ENCODE results near the gene RCOR1.
"Not testable (repeated sequence)": the region's sequence is repeated elsewhere in the genome, so short reads cannot be mapped to it uniquely, and the experiment has no call there.

RCOR1 gene

DNA sequence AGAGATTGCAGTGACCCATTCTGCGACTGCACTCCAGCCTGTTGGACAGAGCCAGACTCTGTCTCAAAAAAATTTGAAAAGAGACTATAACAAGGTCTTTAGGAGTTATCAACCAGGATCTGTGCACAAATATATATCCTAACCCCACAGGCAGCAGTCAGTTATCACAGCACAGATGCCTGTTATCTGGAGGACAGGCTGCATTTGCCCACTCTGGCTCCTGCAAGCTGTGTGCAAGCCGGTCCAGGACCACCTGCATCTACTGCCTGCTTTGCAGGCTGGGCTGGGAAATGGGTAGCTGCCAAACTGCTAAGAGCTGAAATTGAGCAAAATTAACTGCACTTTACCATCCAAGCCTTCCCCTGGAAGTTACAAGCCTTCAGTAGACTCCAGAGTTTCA lies 21.4 kb upstream of the RCOR1 start:
- no peak for DNase-seq (ENCODE audit: low read depth)

DNA sequence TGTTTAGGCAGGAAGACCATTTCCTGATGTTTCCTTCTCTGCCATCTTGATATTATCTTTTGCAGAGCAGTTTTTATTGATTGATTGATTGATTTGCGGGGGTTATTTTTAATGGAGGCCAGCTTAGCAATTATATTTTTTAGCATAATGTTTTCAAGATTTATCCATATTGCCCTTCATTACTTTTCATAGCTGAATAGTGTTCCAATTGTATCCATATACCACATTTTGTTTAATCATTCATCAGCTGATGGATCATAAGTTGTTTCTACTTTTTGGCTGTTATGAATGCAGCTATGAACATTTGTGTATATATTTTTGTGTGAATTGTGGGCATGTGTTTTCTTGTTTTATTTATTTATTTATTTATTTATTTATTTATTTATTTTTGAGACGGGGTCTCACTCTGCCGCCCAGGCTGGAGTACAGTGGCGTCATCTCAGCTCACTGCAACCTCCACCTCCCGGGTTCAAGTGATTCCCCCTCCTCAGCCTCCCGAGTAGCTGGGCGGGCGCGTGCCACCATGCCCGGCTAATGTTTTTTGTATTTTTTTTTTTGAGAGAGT lies 20.9 kb upstream of the RCOR1 start:
- no peak for DNase-seq (ENCODE audit: low read depth)

DNA sequence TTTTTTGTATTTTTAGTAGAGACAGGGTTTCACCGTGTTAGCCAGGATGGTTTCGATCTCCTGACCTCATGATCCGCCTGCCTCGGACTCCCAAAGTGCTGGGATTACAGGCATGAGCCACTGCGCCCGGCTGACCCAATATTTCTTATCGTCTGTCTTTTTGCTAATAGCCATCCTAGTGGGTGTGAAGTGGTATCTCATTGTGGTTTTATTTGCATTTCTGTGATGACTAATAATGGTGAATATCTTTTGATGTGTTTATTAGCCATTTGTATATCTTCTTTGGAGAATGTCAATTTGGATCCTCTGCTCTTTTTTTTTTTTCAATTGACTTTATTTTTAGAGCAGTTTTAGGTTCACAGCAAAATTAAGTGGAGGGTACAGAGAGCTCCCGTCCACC lies 19.3 kb upstream of the RCOR1 start:
- not testable (repeated sequence) for DNase-seq (ENCODE audit: low read depth)

DNA sequence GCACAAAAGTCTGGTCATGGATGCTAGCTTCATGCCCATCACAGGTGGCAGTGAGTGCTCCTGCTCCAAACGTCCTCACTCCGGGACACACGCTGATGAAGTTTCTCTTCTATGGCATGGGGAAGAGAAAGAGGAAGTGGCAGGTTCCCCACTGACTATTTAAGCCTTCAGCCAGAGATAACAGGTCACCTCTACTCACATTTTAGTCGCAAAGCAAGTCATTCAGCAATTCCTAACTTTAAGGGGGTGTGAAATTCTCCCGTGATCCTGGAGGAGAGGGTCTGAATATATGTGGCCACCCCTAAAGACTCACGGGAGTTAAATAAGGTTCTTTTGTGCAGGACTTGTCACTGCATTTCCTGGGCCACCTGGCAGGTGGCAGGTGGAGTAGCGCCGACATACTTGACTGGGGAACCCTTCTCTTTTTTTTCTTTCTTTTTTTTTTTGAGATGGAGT lies 18.8 kb upstream of the RCOR1 start:
- no peak for DNase-seq (ENCODE audit: low read depth)

DNA sequence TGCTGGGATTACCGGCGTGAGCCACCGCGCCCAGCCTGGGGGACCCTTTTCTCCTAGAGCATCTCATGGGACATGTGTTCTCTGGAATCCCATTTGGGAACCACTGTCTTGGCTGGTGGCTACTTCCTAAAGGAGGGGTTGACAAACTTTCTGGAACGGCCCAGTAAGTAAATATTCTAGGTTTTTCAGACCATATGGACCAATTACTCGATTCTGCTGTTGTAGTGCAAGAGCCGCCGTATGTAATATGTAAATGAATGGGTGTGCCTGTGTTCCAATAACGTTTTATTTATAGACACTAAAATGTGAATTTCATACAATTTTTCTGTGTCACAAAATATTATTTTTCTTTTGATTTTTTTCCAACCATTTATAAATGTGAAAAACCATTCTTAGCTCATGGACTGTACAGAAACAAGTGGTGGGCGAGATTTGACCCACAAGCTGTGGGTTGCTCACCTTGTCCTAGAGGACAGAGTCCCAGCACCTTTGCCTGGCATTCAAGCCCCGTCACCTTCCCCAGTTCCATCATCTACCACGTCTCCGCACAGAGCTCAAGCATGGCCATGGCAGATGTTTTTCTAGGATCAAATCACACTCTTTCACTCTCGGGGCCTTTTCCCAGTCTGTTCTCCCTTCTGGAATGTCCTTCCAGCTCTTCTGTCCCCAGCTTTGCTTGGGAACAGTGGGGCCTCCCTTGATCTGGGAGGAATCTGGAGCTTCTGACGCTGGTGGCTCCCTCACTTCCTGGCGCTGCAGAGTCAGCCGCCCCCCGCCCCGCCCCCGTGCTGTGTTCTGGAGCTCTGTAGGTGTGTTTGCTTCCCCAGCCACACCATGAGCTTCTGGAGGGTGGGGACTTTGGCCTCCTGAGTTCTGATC lies 17.9 kb upstream of the RCOR1 start:
- no peak for DNase-seq (ENCODE audit: low read depth)

DNA sequence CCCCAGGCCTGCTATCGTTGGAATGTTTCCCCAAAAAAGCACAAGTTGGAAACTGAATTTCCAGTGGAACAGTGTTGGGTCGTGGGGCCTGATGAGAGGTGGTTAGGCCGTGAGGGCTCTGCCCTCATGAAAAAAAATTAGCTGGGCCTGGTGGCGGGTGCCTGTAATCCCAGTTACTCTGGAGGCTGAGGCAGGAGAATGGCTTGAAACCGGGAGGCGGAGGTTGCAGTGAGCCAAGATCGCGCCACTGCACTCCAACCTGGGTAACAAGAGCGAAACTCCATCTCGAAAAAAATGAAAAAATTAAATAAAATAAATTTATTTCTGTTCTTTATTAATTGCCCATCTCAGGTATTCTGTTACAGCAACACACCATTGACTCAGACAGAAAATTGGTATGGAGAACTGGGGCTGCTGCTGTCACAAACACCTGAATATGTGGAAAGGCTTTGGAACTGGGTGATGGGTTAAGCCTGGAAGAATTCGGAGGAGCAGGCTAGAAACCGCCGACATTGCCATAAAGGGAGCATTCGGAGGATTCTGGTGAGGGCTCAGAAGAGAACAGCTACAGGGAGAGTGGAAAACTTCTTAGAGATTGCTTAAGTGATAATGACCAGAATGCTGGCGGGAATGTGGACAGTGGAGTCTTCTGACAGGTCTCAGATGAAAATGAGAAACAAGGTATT lies 17.1 kb upstream of the RCOR1 start:
- DNase-seq (ENCODE audit: low read depth): no peak

DNA sequence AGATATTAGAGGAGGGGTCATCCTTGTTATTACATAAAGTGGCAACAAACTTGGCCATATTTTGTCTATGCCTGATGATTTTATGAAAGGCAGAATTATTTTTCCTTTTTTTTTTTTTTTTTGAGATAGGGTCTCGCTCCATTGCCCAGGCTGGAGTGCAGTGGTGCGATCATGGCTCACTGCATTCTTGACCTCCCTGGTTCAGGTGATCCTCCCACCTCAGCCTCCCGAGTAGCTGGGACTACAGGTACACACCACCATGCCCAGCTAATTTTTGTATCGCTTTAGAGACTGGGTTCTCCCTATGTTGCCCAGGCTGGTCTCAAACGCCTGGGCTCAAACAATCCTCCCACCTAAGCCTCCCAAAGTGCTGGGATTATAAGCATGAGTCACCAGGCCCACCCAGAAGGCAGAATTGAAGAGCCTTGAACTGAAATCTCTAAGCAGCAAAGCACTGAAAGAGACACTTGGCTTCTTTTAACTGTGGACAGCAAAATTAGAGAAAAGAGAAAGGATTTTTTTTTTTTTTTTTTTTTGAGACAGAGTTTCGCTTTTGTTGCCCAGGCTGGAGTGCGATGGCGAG lies 16.5 kb upstream of the RCOR1 start:
- DNase-seq (ENCODE audit: low read depth): not testable (repeated sequence)

DNA sequence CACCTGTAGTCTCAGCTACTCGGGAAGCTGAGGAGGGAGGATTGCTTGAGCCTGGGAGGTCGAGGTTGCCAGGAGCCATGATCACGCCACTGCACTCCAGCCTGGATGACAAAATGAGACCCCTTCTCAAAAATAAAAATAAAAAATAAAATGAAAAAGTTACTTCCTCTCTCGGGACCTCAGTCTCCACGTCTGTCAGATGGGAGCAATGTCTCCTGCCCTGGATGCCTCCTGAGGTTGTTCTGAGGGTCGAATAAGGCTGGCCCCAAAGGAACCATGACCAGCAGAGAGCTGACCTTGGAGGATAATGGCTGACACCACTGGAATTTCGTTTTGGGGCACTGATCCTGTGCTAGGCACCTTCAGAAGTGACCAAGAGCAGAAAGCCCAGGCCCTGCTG lies 13.6 kb upstream of the RCOR1 start:
- DNase-seq (ENCODE audit: low read depth): no peak

DNA sequence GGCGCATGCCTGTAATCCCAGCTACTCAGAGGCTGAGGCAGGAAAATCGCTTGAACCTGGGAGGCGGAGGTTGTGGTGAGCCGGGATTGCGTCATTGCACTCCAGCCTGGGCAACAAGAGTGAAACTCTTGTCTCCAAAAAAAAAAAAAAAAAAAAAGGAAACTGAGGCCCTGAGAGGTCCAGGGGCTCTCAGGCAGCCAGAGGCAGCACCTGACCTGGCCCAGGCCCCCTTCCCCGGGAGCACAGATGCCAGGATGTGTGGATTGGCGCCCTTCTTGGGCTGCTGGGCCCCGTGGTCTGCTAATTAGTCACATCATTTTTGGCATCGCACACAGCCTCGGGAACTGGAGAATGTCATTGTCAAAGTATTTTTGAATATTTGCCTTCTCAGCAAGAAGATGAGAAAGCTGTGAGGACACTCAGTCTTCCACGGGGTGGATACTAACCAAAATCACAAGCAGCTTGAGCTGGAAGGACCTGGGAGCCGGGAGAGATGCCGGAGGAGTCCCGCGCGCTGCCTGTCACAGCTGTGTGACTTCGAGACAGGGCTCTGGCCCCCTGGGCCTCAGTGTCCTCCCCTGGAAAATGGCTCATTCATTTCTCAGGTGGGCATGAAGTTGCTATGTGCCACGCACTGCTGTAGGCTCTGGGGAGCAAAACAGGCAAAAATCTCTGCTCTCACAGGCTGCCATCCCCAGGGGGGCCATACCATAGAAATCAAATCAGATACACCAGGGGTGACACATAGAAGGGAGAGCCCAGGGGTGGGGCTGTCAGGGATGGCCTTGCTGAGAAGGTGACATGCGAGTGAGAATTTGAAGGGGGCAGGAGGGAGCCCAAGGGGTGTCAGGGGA lies 12.5 kb upstream of the RCOR1 start:
- DNase-seq (ENCODE audit: low read depth): peak; percentile 70

DNA sequence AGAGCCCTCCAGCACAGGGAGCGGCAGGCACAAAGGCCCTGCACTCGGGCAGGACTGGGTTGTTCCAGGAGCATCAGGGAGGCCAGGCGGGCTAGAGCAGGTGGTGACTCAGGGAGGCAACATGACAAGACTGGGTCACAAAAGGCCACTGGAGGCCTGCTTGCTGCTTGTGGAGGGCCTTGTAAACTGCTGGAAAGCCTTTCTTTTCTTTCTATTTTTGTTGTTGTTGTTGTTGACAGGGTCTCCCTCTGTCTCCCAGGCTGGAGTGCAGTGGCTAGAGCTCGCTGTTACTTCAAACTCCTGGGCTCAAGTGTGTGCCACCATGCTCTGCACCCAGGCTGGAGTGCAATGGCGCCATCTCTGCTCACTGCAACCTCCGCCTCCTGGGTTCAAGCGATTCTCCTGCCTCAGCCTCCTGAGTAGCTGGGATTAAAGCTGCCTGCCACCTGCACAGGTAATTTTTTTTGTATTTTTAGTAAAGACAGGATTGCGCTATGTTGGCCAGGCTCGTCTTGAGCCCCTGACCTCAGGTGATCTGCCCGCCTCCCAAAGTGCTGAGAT lies 11.8 kb upstream of the RCOR1 start:
- no peak for DNase-seq (ENCODE audit: low read depth)

DNA sequence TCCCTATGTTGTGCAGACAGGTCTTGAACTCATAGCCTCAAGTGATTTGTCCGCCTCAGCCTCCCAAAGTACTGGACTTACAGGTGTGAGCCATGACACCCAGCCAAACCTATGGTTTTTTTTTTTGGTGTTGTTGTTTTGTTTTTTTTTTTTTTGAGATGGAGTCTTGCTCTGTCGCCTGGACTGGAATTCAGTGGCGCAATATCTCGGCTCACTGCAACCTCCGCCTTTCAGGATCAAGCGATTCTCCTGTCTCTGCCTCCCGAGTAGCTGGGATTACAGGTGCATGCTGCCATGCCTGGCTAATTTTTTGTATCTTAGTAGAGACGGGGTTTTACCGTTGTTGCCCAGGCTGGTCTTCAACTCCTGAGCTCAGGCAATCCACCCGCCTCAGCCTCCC lies 11.3 kb upstream of the RCOR1 start:
- no peak for DNase-seq (ENCODE audit: low read depth)

DNA sequence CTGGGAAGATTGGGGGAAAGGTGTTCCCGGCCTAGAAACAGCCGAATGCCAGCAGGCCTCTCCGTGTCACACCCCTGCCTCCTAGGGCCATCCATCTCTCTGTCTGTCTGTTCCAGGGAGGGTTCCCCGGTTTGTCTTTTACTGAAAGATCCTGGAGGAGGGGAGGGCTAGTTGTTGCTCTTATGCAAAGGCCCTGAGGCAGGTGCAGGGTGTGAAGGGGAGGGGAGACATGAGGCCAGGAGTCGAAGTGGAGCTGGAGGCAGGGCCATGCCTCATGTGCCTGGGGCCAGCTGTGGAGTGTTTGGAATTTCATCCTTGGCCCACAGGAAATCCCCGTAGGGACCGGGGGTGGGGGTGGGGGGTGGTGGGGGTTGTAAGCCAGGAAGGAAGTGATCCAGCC lies 8.7 kb upstream of the RCOR1 start:
- DNase-seq (ENCODE audit: low read depth): no peak

DNA sequence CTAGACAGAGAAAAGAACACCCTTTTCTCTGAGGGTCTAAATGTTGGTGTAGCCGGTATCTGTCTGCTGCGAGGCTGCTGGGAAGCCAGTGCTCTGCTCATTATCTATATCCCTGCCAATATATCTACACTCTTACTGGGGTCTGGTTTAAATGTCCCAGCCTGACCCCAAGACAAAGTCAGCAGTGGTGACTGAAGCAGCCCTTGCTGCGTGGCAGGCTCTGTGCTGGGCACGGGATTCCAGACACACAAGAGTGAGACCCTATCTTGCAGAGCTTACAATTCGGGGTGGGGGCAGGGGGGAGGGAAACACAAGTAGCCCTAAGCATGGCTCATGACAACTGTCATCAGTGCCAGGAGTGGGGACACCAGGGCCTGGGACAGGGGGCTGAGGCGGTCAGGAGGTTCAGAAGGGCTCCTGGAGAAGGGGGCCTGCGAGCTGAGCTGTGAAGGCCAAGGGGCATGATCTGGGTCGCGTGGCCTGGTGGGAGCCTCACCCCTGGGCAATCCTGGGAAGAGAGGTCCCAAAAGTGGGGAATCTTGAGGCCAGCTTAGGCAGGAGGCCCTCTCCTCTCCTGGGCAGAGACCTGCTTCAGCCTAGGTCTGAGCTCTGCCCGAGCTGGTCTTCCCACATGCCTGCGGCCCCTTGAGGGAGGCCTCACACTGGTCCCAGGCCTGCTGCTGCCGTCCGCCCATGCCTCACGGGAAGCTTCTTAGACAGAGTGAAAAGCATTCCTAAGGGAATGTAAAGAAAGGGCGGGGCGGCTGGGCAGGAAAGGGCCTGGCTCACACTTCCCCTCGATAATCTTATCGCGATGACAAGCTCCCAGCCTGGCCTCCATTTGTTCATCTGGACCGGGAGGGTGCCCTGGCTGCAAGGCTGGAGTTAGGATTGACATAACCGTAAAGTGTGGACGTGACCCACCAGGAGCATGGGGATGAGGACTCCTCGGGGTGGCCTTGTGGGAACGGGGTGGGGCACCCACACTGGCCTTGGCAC lies 7.3 kb upstream of the RCOR1 start:
- no peak for DNase-seq (ENCODE audit: low read depth)

DNA sequence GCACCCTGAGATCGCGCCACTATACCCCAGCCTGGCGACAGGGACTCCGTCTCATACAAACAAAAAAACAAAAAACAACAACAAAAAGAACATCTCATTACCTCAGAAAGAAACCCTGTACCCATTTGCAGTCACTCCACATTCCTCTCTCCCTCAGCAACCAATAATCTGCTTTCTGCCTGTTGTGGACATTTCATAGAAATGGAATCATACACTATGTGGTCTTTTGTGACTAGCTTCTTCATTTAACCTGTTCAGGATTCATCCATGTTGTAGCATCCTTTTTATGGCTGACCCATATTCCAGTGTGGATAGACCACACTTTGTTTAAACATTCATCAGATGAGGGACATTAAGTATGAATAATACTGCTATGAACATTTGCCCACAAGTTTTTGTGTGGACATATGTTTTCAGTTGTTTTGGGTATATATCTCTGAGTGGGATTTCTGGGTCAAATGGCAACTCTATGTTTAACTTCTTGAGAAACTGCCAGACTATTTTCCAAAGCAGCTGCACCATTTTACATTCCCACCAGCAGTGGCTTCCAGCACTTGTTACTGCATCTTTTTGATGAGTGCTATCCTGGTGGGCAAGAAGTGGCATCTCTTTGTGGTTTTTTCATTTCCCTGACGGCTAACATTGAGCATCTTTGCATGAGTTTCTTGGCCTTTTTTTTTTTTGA lies 5.9 kb upstream of the RCOR1 start:
- DNase-seq (ENCODE audit: low read depth): no peak

DNA sequence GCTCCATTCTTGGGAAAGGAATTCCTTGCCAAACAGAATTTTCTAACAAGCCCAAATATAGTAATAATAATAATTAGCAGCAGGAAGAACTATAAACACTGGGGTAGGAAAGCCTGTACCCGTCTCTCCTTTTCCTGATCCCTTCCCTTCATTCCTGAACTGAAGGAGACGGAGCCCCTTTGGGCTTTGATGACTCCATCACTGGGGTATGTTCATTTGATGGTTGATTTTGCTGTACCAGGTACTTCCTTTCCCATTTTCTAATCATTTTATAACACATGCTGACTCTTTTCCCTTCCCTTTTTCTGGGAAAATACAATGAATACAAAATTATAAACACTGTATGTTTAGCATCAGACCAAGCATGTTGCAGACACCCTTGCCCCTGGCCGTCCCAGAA lies 3.6 kb upstream of the RCOR1 start:
- no peak for DNase-seq (ENCODE audit: low read depth)

DNA sequence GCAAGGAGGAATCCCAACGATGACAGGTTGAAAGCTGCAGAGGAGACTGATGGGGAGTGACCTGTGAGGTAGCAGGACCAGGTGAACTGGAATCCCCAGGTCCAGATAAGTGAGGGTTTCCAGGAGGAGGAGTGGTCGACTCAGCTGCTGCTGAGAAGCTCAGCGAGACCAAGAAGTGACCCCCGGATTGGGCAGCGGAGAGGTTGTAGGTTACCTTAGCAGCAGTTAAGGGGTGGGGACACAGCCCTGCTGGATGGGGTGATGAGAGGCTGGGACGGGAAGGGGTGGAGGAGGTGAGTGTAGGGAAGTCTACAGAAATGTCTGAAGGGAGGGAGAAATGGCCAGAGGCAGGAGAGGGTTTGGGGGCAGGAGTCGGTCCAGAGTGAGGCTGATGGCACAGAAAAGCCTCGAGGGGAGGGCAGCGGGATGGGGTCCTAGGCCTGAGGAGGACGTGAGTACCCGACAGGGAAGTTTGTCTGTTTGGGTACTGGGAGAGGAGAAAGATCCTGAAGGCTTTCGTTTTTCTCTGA lies 2.6 kb upstream of the RCOR1 start:
- no peak for DNase-seq (ENCODE audit: low read depth)

DNA sequence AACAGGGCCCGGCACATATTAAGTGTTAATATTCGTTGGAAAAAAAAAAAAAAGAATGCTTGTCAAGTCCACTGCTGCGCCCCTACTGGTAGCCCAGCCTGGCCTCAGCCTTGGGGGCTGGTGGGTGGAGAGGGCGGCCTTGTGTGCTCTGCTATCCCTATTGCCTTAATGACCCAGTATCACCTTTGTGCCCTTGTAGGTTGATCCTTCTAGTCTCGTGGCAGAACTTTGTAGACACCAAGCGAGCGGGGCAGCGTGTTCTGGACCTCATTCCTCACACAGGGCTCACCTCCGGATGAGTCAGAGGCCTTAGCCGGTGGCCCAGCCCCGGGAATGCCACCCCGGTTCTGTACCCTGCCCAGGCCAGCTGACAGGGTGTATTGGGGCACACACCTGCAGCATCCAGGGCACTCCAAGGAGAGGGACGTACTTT lies 1.8 kb upstream of the RCOR1 start:
- DNase-seq (ENCODE audit: low read depth): no peak

DNA sequence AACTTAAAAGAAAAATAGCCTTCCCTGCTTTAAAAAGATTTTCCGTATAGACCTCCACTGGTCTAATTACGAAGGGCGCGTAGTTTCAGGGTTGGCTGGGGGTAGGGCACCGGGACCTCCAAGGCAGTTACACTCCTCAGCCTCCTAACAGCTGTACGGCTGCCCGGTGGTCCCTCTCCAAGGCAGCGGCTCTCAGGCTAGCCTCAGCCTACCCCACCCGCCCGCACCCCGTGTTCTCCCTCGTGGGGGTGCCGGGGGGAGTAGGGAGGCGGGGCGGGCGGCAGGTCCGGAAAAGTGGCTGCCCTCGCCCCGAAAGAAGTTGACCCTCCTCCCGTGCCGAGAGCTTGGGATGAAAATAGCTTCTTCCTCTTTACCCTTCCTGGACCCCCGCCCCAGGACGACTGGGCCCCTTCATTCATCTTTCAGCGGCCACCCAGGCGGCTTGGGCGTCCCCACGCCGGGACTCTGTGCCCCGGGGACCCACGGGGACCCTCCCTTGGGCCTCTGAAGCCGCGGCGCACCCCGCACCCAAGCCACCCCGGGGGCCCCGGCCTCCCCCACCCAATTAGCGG lies 991 bp upstream of the RCOR1 start:
- no peak for DNase-seq (ENCODE audit: low read depth)

DNA sequence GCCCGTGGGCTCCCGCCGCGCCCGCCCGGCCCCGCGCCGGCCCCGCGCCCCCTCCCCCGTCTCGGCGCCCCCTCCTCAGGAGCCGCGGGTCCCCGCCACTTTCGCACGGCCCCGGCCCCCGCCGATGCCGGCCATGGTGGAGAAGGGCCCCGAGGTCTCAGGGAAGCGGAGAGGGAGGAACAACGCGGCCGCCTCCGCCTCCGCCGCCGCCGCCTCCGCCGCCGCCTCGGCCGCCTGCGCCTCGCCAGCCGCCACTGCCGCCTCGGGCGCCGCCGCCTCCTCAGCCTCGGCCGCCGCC lies 263 bp downstream of the RCOR1 start:
- no peak for DNase-seq (ENCODE audit: low read depth)

All from GM04504 (cell line).